ENCODE measurements around the gene TTC13.
"Not testable (repeated sequence)": the region's sequence is repeated elsewhere in the genome, so short reads cannot be mapped to it uniquely, and the experiment has no call there.

TTC13 gene, protein sequence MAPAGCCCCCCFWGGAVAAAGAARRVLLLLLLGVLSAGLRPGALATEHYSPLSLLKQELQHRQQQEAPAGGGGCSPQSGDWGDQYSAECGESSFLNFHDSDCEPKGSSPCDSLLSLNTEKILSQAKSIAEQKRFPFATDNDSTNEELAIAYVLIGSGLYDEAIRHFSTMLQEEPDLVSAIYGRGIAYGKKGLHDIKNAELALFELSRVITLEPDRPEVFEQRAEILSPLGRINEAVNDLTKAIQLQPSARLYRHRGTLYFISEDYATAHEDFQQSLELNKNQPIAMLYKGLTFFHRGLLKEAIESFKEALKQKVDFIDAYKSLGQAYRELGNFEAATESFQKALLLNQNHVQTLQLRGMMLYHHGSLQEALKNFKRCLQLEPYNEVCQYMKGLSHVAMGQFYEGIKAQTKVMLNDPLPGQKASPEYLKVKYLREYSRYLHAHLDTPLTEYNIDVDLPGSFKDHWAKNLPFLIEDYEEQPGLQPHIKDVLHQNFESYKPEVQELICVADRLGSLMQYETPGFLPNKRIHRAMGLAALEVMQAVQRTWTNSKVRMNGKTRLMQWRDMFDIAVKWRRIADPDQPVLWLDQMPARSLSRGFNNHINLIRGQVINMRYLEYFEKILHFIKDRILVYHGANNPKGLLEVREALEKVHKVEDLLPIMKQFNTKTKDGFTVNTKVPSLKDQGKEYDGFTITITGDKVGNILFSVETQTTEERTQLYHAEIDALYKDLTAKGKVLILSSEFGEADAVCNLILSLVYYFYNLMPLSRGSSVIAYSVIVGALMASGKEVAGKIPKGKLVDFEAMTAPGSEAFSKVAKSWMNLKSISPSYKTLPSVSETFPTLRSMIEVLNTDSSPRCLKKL

DNA sequence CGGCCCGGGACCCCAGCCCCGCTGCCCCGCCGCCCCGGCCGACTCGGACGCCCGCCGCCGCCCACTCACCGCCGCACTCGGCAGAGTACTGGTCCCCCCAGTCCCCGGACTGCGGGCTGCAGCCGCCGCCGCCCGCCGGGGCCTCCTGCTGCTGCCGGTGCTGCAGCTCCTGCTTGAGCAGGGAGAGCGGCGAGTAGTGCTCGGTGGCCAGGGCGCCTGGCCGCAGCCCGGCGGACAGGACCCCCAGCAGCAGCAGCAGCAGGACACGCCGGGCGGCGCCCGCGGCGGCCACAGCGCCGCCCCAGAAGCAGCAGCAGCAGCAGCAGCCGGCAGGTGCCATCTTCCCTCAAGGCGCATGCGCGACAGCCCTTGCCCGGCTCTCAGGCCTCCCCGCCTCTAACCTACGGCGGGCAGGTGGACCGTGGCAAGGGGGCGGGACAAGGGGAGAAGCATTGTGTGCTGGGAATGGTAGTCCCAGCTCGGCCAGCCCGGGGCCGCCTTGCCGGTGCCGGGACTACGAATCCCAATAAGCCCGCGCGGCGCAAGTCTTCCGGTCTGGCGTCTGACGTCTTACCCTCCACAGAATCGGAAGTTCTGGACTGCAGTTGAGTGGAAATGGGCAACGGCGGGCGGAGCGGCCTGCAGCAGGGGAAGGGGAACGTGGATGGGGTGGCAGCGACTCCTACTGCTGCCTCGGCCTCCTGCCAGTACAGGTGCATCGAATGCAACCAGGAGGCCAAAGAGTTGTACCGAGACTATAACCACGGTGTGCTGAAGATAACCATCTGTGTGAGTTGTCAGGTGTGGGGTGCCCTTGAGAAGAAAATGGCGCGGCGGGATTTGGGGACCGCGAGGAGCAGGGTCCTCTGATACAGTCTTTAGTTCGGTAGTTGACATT, at the start of gene TTC13, which contains the start of gene ARV1:
Gene TTC13 (minus strand): TSS at position 371 of the 898 bp plus-strand sequence. CDS start 31 bp downstream, at position 340.
Gene ARV1 (plus strand): TSS at position 604 of the 898 bp plus-strand sequence. CDS start 12 bp downstream, at position 616.
- FAIRE-seq, result peak; percentile 88

DNA sequence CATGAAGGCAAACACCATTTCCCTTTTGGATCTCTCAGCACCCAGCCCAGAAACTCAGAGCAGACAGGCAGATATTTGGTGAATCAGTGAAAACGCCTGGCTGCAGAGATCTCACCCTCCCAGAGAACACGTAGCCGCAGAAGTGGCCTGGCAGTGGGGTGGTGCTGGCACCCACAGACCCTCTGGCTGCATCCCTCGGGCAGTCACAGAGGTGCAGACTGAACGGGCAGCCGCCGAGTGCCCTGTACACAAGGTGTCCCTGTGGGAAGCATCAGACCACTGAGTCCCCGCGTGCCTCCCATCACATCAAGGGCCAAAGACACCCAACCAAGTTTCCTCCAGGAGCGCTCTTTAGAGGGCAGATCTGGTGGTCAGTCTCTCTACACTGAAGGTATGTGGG, 49.3 kb upstream of the TTC13 start:
- no peak for FAIRE-seq

DNA sequence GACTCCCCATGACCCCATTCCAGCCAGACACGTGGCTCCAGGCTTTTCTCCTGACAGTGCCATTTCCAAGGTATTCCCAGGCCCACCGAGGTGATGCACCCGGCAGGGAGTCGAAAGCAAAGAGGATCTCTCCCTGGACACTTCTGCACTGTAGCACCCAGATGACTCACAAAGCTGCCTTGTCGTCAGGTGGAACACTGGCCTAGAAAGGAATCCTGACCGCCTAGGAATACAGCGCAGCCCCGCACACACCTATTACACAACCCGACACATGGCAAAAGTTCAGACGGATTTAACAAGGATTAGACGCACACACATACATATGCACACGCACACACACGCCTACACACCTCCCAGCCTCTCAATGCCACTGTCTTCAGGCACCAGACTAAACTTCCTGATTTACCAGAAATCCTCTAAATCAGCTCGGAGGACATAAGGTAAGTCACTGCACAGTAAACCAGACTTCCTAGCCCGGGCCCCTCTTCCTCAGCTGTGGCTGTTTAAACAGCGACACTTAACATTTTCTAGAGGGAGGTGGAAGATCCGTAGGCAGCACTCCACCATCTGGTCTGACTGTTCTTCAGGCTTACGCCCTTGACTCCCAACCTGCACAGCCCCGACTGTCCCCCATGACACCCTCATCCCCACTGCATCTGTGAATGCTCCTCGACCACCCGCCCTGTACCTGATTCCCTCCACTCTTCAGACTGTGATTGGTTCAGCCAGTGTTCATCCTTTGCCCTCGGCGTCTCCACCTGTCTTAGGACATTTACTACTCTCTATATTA, 48.7 kb upstream of the TTC13 start:
- FAIRE-seq, result no peak

- FAIRE-seq, result no peak
Measured at GRCh38 chr1:231026576-231026975, 47.9 kb upstream of the TTC13 start.

- no peak for FAIRE-seq
Measured at GRCh38 chr1:231023150-231023549, 44.5 kb upstream of the TTC13 start.

GRCh38 chr1:231022543-231022942, 43.9 kb upstream of the TTC13 start:
- FAIRE-seq, result not testable (repeated sequence)

DNA sequence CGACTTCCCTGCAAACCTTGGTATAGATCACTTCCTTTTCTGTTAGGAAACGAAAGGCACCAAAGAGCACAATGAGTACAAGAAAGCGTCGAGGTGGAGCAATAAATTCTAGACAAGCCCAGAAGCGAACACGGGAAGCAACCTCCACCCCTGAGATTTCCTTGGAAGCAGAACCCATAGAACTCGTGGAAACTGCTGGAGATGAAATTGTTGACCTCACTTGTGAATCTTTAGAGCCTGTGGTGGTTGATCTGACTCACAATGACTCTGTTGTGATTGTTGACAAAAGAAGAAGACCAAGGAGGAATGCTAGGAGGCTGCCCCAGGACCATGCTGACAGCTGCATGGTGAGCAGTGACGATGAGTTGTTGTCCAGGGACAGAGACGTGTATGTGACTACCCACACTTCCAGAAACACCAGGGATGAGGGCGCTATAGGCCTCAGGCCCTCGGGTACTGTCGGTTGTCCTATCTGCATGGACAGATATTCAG, 42.9 kb upstream of the TTC13 start:
- no peak for FAIRE-seq

- FAIRE-seq, result no peak
Measured at GRCh38 chr1:231020816-231021215, 42.2 kb upstream of the TTC13 start.

DNA sequence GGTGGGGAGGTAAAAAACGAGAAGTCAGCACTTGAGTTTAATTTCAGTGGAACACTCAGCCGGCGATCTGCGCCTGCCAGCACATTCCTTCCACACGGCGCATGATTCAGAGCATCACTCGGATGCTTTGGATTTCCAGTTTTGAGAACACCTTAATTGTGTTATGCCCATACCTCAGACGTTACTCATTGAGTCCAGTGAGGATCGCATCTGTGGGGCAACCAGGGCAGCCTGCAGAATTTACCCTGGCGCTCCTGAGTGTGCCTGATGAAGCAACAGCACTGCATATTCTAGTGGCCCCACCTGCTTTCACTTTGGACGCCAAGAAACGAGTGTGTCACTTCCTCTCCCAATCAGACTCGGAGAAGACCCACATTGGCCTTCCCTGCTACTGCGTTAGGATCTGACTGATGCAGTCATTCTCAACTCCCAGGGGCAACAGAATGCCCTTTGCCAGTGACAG, 41.5 kb upstream of the TTC13 start:
- no peak for FAIRE-seq

GRCh38 chr1:231019711-231020110, 41.0 kb upstream of the TTC13 start:
- FAIRE-seq, result no peak

- FAIRE-seq, result no peak
Measured at GRCh38 chr1:231016966-231017365, 38.3 kb upstream of the TTC13 start.

GRCh38 chr1:231016234-231016633, 37.6 kb upstream of the TTC13 start:
- no peak for FAIRE-seq

DNA sequence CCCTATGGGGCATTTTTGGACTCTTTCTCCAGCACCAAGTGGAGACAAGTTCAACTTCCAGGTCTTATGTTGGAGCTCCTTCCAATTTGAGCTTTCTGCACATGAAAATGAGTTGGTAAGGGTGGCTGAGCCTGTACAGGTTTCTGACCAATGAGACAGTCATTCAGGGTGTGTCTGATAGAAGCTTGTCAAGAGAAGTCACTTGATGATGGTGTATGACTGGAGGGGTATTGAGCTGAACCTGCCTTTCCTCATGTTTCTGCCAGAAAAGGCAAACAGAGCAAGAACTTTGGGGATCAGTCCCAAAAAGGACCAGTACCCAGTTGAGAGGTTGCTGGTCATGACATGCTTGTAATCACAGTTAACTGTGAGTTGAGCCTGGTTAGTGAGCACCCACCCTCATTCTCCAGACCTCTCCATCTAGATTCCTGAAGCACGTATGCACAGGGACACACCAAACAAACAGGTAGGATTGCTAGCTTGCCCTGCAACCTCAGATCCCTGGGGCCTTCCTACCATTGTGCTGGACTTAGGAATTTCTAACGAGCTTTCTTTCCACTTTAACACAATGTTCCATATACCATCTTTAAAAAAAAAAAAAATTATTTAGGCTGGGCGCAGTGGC, 34.8 kb upstream of the TTC13 start:
- no peak for FAIRE-seq

- no peak for FAIRE-seq
Measured at GRCh38 chr1:231011963-231012362, 33.3 kb upstream of the TTC13 start.

DNA sequence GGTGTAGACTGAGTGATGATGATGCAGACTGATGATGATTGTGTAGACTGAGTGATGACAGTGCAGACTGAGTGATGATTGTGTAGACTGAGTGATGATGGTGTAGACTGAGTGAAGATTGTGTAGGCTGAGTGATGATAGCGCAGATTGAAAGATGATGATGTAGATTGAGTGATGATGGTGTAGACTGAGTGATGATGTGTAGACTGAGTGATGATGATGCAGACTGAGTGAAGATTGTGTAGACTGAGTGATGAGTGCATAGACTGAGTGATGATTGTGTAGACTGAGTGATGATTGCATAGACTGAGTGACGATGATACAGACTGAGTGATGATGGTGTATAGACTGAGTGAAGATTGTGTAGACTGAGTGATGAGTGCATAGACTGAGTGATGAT, 32.7 kb upstream of the TTC13 start:
- no peak for FAIRE-seq

- FAIRE-seq, result not testable (repeated sequence)
Measured at GRCh38 chr1:231007535-231007934, 28.9 kb upstream of the TTC13 start.

GRCh38 chr1:231001892-231002291, 23.2 kb upstream of the TTC13 start:
- FAIRE-seq, result no peak

DNA sequence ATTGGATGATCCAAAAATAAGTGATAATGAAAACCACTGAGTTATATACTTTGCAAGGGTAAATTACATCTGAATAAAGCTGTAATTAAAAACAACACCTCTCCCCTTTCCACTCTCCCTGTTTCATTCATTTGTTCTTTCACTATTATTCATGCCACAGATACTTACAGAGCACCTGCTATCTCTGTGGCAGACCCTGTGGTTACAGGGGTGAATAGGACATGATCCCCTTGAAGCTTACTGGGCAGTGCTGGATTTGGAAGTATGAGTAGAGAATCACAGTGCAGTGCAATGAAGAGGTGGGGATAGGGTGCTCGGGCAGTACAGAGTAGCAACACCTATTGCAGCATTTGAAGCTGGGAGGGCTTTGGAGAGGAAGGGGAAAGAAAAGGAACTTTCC, 22.0 kb upstream of the TTC13 start:
- no peak for FAIRE-seq

DNA sequence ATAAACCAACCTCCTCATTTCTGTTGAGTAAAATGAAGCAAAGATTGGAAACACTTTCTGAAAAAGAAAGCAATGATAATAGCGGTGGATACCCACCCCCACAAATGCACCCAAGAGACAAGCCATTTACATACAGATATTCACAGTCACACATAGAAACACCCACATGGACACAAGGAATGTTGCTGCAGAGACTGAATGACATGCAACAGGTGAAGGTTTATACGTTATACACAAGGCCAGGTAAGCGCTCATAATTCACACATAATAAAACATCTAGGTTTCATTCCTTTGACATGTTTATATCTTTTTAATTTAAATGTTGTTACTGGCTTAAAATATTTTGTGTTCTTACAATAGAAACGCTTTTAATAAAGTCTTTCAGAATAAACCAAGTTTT, 21.5 kb upstream of the TTC13 start:
- FAIRE-seq, result peak; percentile 29

DNA sequence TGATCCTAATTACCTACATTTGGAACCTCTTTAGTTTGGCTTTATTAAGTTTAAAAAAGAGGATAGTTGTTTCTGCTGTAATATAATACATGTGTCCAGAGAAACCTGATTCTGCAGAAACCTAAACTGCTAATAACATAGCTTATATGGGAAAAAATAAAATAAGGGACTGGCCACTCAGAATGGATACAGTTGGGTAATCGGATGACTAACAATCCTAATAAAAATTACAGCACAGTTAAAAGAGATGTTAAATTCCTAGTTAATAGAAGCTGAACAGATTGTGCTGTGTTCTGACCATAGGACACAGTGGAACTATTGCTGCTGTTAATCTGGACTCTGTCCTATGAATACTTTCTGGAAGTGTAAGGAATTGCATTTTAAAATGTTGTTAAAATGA, 16.2 kb upstream of the TTC13 start:
- no peak for FAIRE-seq
